CD14-positive monocyte (primary cell): ENCODE measurements around the gene CLTA. TPM values are rescaled to one million over a fixed set of nuclear protein-coding genes. Genes with fewer than 3 reads are reported as not detected.
A peak's percentile ranks its signal among the peaks of the same experiment; 100 is the strongest.
"Not testable (repeated sequence)": the region's sequence is repeated elsewhere in the genome, so short reads cannot be mapped to it uniquely, and the experiment has no call there.

Experiments
- DNase-seq, 3 donors: peaks; one replicate each; pipeline ENCODE4 v3.0.0-alpha.2; 2011 to 2022
- H2AFZ ChIP-seq: 2 replicates; pipeline ENCODE4 v1.6.0; 2012; ENCODE audit warnings: mild to moderate bottlenecking, low read depth, low read length, inconsistent platforms; ENCODE audit not compliant: insufficient read depth, poor library complexity, severe bottlenecking
- H3K27ac ChIP-seq, 2 donors: 1 replicate in 1 of 2; 2 replicates in 1 of 2; pipeline ENCODE4 v1.5.1; 2012 to 2013; ENCODE audit warnings: low read length in 2 of 2, control low read depth in 1 of 2, inconsistent platforms in 1 of 2, low read depth in 1 of 2, mild to moderate bottlenecking in 1 of 2
- H3K27me3 ChIP-seq, 2 donors: one replicate each; pipeline versions ENCODE4 v1.6.0 to v1.6.1; 2011 to 2013; ENCODE audit warnings: low read length in 2 of 2; ENCODE audit not compliant: control insufficient read depth in 2 of 2, insufficient read depth in 2 of 2
- H3K36me3 ChIP-seq, 2 donors: replicated peaks in 1 of 2; 1 replicate in 1 of 2; 2 replicates in 1 of 2; pipeline versions ENCODE4 v1.5.1 to v1.6.1; 2012 to 2013; ENCODE audit warnings: low read length in 2 of 2, control low read depth in 1 of 2, inconsistent platforms in 1 of 2, mild to moderate bottlenecking in 1 of 2; ENCODE audit not compliant: insufficient read depth in 2 of 2, control insufficient read depth in 1 of 2
- H3K4me1 ChIP-seq, 2 donors: 1 replicate in 1 of 2; 2 replicates in 1 of 2; pipeline versions ENCODE4 v1.5.1 to v1.6.1; 2012 to 2013; ENCODE audit warnings: low read length in 2 of 2, control low read depth in 1 of 2, inconsistent platforms in 1 of 2, mild to moderate bottlenecking in 1 of 2, moderate library complexity in 1 of 2; ENCODE audit not compliant: insufficient read depth in 2 of 2, control insufficient read depth in 1 of 2
- H3K4me2 ChIP-seq: replicated peaks from 2 replicates; pipeline ENCODE3; 2012; ENCODE audit warnings: low read length, moderate library complexity, mild to moderate bottlenecking; ENCODE audit not compliant: poor library complexity, severe bottlenecking; ENCODE audit errors: extremely low read depth
- H3K4me3 ChIP-seq, 3 experiments: fragments of 200-600 bp in 1 of 3; sonication (generic) in 1 of 3; replicated peaks in 1 of 3; 1 replicate in 2 of 3; 2 replicates in 1 of 3; pipeline ENCODE4 v1.5.1; 2011 to 2013; ENCODE audit warnings: low read length in 3 of 3, mild to moderate bottlenecking in 3 of 3, control low read depth in 2 of 3, low read depth in 2 of 3, inconsistent platforms in 1 of 3, moderate library complexity in 1 of 3
- H3K79me2 ChIP-seq: 2 replicates; pipeline ENCODE4 v1.6.0; 2012; ENCODE audit warnings: mild to moderate bottlenecking, control low read depth, inconsistent platforms, low read length, moderate library complexity; ENCODE audit not compliant: insufficient read depth
- H3K9ac ChIP-seq: 2 replicates; pipeline ENCODE4 v1.6.0; 2017; ENCODE audit warnings: low read length, mild to moderate bottlenecking; ENCODE audit not compliant: insufficient read depth, poor library complexity, severe bottlenecking
- H3K9me3 ChIP-seq, 2 donors: replicated peaks in 1 of 2; 1 replicate in 1 of 2; 2 replicates in 1 of 2; pipeline versions ENCODE4 v1.5.1 to v1.6.1; 2012 to 2013; ENCODE audit warnings: low read length in 2 of 2, control low read depth in 1 of 2; ENCODE audit not compliant: control insufficient read depth in 1 of 2, insufficient read depth in 1 of 2
- H4K20me1 ChIP-seq: 2 replicates; pipeline ENCODE4 v1.6.0; 2012; ENCODE audit warnings: mild to moderate bottlenecking, low read length, control low read depth, moderate library complexity; ENCODE audit not compliant: insufficient read depth
- H3K27ac Mint-ChIP-seq, 7 donors: one replicate each; pipeline ENCODE4 v1.8.0; 2020; ENCODE audit warnings: mild to moderate bottlenecking in 7 of 7, mixed read lengths in 7 of 7, moderate library complexity in 6 of 7, inconsistent platforms in 2 of 7
- H3K27me3 Mint-ChIP-seq, 3 donors: one replicate each; pipeline ENCODE4 v1.8.0; 2021 to 2022; ENCODE audit warnings: low read depth in 3 of 3, mild to moderate bottlenecking in 3 of 3, mixed read lengths in 3 of 3, moderate library complexity in 3 of 3, inconsistent platforms in 1 of 3
- H3K36me3 Mint-ChIP-seq, 2 donors: one replicate each; pipeline ENCODE4 v1.8.0; 2020; ENCODE audit warnings: mixed read lengths in 2 of 2, inconsistent platforms in 1 of 2, mild to moderate bottlenecking in 1 of 2
- H3K4me1 Mint-ChIP-seq: one replicate; pipeline ENCODE4 v1.8.0; 2020; ENCODE audit warnings: mild to moderate bottlenecking, mixed read lengths
- H3K4me3 Mint-ChIP-seq, 2 donors: one replicate each; pipeline ENCODE4 v1.8.0; 2020; ENCODE audit warnings: mild to moderate bottlenecking in 2 of 2, mixed read lengths in 2 of 2, moderate library complexity in 1 of 2
- H3K9me3 Mint-ChIP-seq, 7 donors: one replicate each; pipeline ENCODE4 v1.8.0; 2020 to 2022; ENCODE audit warnings: mixed read lengths in 7 of 7, mild to moderate bottlenecking in 6 of 7, moderate library complexity in 6 of 7, inconsistent platforms in 2 of 7
- CTCF ChIP-seq: fragments of 200-600 bp; IDR thresholded peaks from one replicate; pipeline ENCODE4 v1.8.0; 2022; ENCODE audit warnings: antibody characterized with exemption, mild to moderate bottlenecking
- WGBS: methylation state at CpG from one replicate; pipeline ENCODE4 v1.1.5; 2013; ENCODE audit warnings: missing lambda C conversion rate; ENCODE audit not compliant: insufficient coverage; 5-methylcytosine and 5-hydroxymethylcytosine counted together
- intact Hi-C, 2 donors: fragments of 100-400 bp; cut with micrococcal nuclease; formaldehyde crosslinking; loops; one replicate each; pipeline versions ENCODE4 v1.15.0 to v1.15.1; 2023
- polyA plus RNA-seq, 3 donors: library from polyadenylated mRNA; depleted of rRNA in 1 of 3; unstranded in 2 of 3; stranded (reverse) in 1 of 3; fragments of 300-500 nt in 2 of 3; fragments of >200 nt in 1 of 3; fragmentation: Illumina TruSeq in 2 of 3; gene quantifications; 1 replicate in 2 of 3; 2 replicates in 1 of 3; pipeline ENCODE4 v1.2.3, GENCODE V29; 2012 to 2021

Gene CLTA
- polyA plus RNA-seq, 3 donors = 85.6 to 262 (median 225) TPM

GRCh38 chr9:36237230-36237629 is 46.5 kb downstream of the CLTA start:
- intact Hi-C loops = no loop called here
- 100% methylated on average over 2 of the region's 3 CpGs for WGBS
- Histone ChIP-seq H3K4me1 (no peaks in the 10 kb centered on the region), H3K36me3 (peaks cover 33 to 69% of the 10 kb centered on the region in 2 donors), H3K9ac (no peak overlapping the region), H3K9me3 (no peaks in the 10 kb centered on the region), H2AFZ (no peak overlapping the region), H3K4me3 (no peak overlapping the region), H3K4me2 (no peak overlapping the region), H3K27me3 (no peaks in the 10 kb centered on the region), H3K79me2 (peaks cover 3% of the 10 kb centered on the region), H4K20me1 (no peaks in the 10 kb centered on the region), H3K27ac (no peak overlapping the region)
- Mint-ChIP-seq H3K27ac (no peak overlapping the region), H3K27me3 (peaks cover 0 to 2% (median 0%) of the 10 kb centered on the region in 3 donors), H3K4me1 (no peaks in the 10 kb centered on the region), H3K4me3 (no peak overlapping the region), H3K9me3 (no peaks in the 10 kb centered on the region), H3K36me3 (peaks cover 54 to 66% of the 10 kb centered on the region in 2 donors)
- TF ChIP-seq CTCF = no peak
- DNase-seq = no peak

- intact Hi-C loops, H3K4me3 ChIP-seq, H3K27me3 Mint-ChIP-seq, H3K4me1 Mint-ChIP-seq, H3K27ac Mint-ChIP-seq, DNase-seq, H3K9me3 Mint-ChIP-seq, H3K4me2 ChIP-seq, H3K27ac ChIP-seq, H2AFZ ChIP-seq, H3K27me3 ChIP-seq, H4K20me1 ChIP-seq, H3K9ac ChIP-seq, H3K9me3 ChIP-seq, H3K4me1 ChIP-seq: not testable (repeated sequence)
- Histone ChIP-seq H3K79me2 (peaks cover 10% of the 10 kb centered on the region), H3K36me3 (peaks cover 29 to 68% of the 10 kb centered on the region in 2 donors)
- peak overlapping the region in 1 of 2 donors; percentile 24 for H3K4me3 Mint-ChIP-seq
- peaks cover 46 to 66% of the 10 kb centered on the region in 2 donors for H3K36me3 Mint-ChIP-seq
- WGBS = 96% methylated on average over 4 of the region's 7 CpGs
Observed at GRCh38 chr9:36239205-36239604, 48.5 kb downstream of the CLTA start.

GRCh38 chr9:36239675-36240074 is 49.0 kb downstream of the CLTA start:
- WGBS = 100% methylated on average over 3 of the region's 3 CpGs
- H2AFZ ChIP-seq, H4K20me1 ChIP-seq, H3K27ac ChIP-seq, DNase-seq, H3K27me3 Mint-ChIP-seq, H3K9ac ChIP-seq, H3K4me1 Mint-ChIP-seq, H3K27ac Mint-ChIP-seq, H3K4me3 ChIP-seq, H3K27me3 ChIP-seq, H3K4me1 ChIP-seq, H3K9me3 ChIP-seq, H3K4me2 ChIP-seq, intact Hi-C loops, H3K9me3 Mint-ChIP-seq: not testable (repeated sequence)
- peaks cover 12% of the 10 kb centered on the region for H3K79me2 ChIP-seq
- Mint-ChIP-seq H3K4me3 (peak overlapping the region in 1 of 2 donors; percentile 24), H3K36me3 (peaks cover 44 to 65% of the 10 kb centered on the region in 2 donors)
- H3K36me3 ChIP-seq = peaks cover 29 to 68% of the 10 kb centered on the region in 2 donors
